Naive thymus-derived CD8-positive, alpha-beta T cell (primary cell): Measurements from ENCODE around the gene CMTM6. TPM values are rescaled to one million over a fixed set of nuclear protein-coding genes. Genes with fewer than 3 reads are reported as not detected.

Experiments used
- microRNA-seq: library from miRNA; unstranded; fragments of <30 nt; microRNA quantifications from one replicate; pipeline ENCODE4 v1.2.0, GENCODE V29; 2022; ENCODE audit warnings: borderline microRNAs expressed
- polyA plus RNA-seq, 3 donors: library from polyadenylated mRNA; unstranded; fragments of 300-500 nt; fragmentation: Illumina TruSeq; gene quantifications; one replicate each; pipeline ENCODE4 v1.2.3, GENCODE V29; 2021
- total RNA-seq, 8 experiments: library from RNA in 2 of 8; stranded (reverse) in 2 of 8; gene quantifications; one replicate each; pipeline ENCODE4 v1.2.3 and lab custom pipeline; 2021 to 2026

The CMTM6 gene
- total and polyA plus RNA-seq, 5 experiments from 2014 or later = 26.2 to 61.4 (median 36.2) TPM

Small RNA genes lying within 50 kb of the gene (microRNA-seq; reads per million reads assigned to microRNA genes)
- gene MIR548AY = not detected

Other genes with a start within 250 kb of the CMTM6 start
- gene CMTM7, start 111.0 kb downstream of the CMTM6 start, total RNA-seq = 10 to 100 TPM; 46.4 to 48.8 TPM
- gene CMTM7, start 111.0 kb downstream of the CMTM6 start, polyA plus RNA-seq = 100 to 1,000 TPM in 1 of 3 donors, 10 to 100 TPM in 2; 67.4 to 122 (median 98.5) TPM
- gene DYNC1LI1, start 68.0 kb upstream of the CMTM6 start, total RNA-seq = 10 to 100 TPM; 32.4 to 34.0 TPM
- 10 to 100 TPM; 14.7 to 22.7 (median 19.3) TPM for gene DYNC1LI1, start 68.0 kb upstream of the CMTM6 start, polyA plus RNA-seq
- 10 to 100 TPM; 50.3 to 52.9 TPM for gene CNOT10, start 182.3 kb upstream of the CMTM6 start, total RNA-seq
- gene CNOT10, start 182.3 kb upstream of the CMTM6 start, polyA plus RNA-seq = 10 to 100 TPM; 27.3 to 32.0 (median 29.9) TPM